ENCODE data around the gene SLC29A1. TPM values are rescaled to one million over a fixed set of nuclear protein-coding genes. Genes with fewer than 3 reads are reported as not detected.

The SLC29A1 gene
- total and polyA plus RNA-seq, 2 donors (not counting 1 experiment from before 2014, with no cell fraction given) = 6.0 to 7.3 TPM

GRCh38 chr6:44228836-44229235, 5.4 kb downstream of the SLC29A1 start:
- intact Hi-C loops (cut with micrococcal nuclease) = no loop called here
- ChIA-PET POLR2A (interaction anchor here (1.3 kb wide), 1 partner anchor 18 kb away, joined by 3 read pairs; the partner anchor contains the start of gene HSP90AB1), CTCF (no interaction called here)
- TF ChIP-seq EZH2 (IDR thresholded peaks at IDR 0.05; ENCODE audit: borderline replicate concordance, insufficient read depth, low read depth, low read length, poor library complexity, severe bottlenecking) (no peak), CTCF (IDR thresholded peaks at IDR 0.05) (no peak)
- DNase-seq (no peak), ATAC-seq (ENCODE audit: low read depth) (no peak)
- peaks cover 9% of the 10 kb centered on the region for H3K4me1 Mint-ChIP-seq
- Histone ChIP-seq H3K36me3 (replicated peaks in 1 of 2; ENCODE audit: control extremely low read depth in 1 of 2, control insufficient read depth in 1 of 2, extremely low read depth in 1 of 2, insufficient read depth in 2 of 2, low read length in 1 of 2) (no peaks in the 10 kb centered on the region), H3K4me1 (ENCODE audit: control insufficient read depth in 2 of 2, insufficient read depth in 2 of 2, low read length in 2 of 2) (peaks cover 7 to 10% of the 10 kb centered on the region in 2 donors), H3K4me3 (ENCODE audit: control extremely low read depth in 1 of 5, extremely low read depth in 1 of 5, insufficient read depth in 1 of 5, low read depth in 2 of 5, low read length in 4 of 5) (no peak overlapping the region), H3K9ac (ENCODE audit: low read length) (no peak overlapping the region), H3K79me2 (ENCODE audit: control insufficient read depth, insufficient read depth, low read length) (peaks cover 5% of the 10 kb centered on the region), H3K9me3 (ENCODE audit: control extremely low read depth in 1 of 3, control insufficient read depth in 2 of 3, insufficient read depth in 1 of 3, low read length in 2 of 3) (no peaks in the 10 kb centered on the region), H4K20me1 (ENCODE audit: control insufficient read depth, insufficient read depth, low read length, poor library complexity, severe bottlenecking) (no peaks in the 10 kb centered on the region), H3K4me2 (replicated peaks; ENCODE audit: low read depth, low read length, poor library complexity, severe bottlenecking) (no peak overlapping the region), H3K27me3 (replicated peaks in 1 of 4; ENCODE audit: control extremely low read depth in 1 of 4, control insufficient read depth in 3 of 4, insufficient read depth in 4 of 4, low read length in 3 of 4) (no peaks in the 10 kb centered on the region), H3K27ac (ENCODE audit: low read length in 2 of 2) (no peak overlapping the region), H2AFZ (ENCODE audit: insufficient read depth, low read depth, low read length, poor library complexity, severe bottlenecking) (no peak overlapping the region)
- no peak overlapping the region for H3K27ac Mint-ChIP-seq
- H3K4me3 Mint-ChIP-seq = no peak overlapping the region
- no peaks in the 10 kb centered on the region for H3K9me3 Mint-ChIP-seq (ENCODE audit: insufficient read depth)
- 98% methylated on average over 4 of the region's 5 CpGs for WGBS (ENCODE audit: insufficient coverage)
- no peaks in the 10 kb centered on the region for H3K27me3 Mint-ChIP-seq

GRCh38 chr6:44229376-44230033, 6.1 kb downstream of the SLC29A1 start:
- H3K27me3 Mint-ChIP-seq = no peaks in the 10 kb centered on the region
- CTCF ChIA-PET = interaction anchor here (0.8 to 1.4 kb wide), 3 partner anchors 11 to 60 kb away, joined by 3 to 6 read pairs (median 3); no protein-coding TSS in a partner anchor
- Histone ChIP-seq H3K36me3 (replicated peaks in 1 of 2; ENCODE audit: control extremely low read depth in 1 of 2, control insufficient read depth in 1 of 2, extremely low read depth in 1 of 2, insufficient read depth in 2 of 2, low read length in 1 of 2) (no peaks in the 10 kb centered on the region), H3K27me3 (replicated peaks in 1 of 4; ENCODE audit: control extremely low read depth in 1 of 4, control insufficient read depth in 3 of 4, insufficient read depth in 4 of 4, low read length in 3 of 4) (no peaks in the 10 kb centered on the region), H2AFZ (ENCODE audit: insufficient read depth, low read depth, low read length, poor library complexity, severe bottlenecking) (no peak overlapping the region), H3K4me1 (ENCODE audit: control insufficient read depth in 2 of 2, insufficient read depth in 2 of 2, low read length in 2 of 2) (peaks cover 1 to 3% of the 10 kb centered on the region in 2 donors), H3K27ac (ENCODE audit: low read length in 2 of 2) (no peak overlapping the region), H3K9me3 (ENCODE audit: control extremely low read depth in 1 of 3, control insufficient read depth in 2 of 3, insufficient read depth in 1 of 3, low read length in 2 of 3) (no peaks in the 10 kb centered on the region), H3K79me2 (ENCODE audit: control insufficient read depth, insufficient read depth, low read length) (peaks cover 5% of the 10 kb centered on the region), H3K9ac (ENCODE audit: low read length) (no peak overlapping the region), H4K20me1 (ENCODE audit: control insufficient read depth, insufficient read depth, low read length, poor library complexity, severe bottlenecking) (no peaks in the 10 kb centered on the region), H3K4me3 (ENCODE audit: control extremely low read depth in 1 of 5, extremely low read depth in 1 of 5, insufficient read depth in 1 of 5, low read depth in 2 of 5, low read length in 4 of 5) (no peak overlapping the region), H3K4me2 (replicated peaks; ENCODE audit: low read depth, low read length, poor library complexity, severe bottlenecking) (no peak overlapping the region)
- DNase-seq = no peak
- ATAC-seq (ENCODE audit: low read depth) = no peak
- peaks cover 2% of the 10 kb centered on the region for H3K4me1 Mint-ChIP-seq
- H3K9me3 Mint-ChIP-seq (ENCODE audit: insufficient read depth) = no peaks in the 10 kb centered on the region
- TF ChIP-seq EZH2 (IDR thresholded peaks at IDR 0.05; ENCODE audit: borderline replicate concordance, insufficient read depth, low read depth, low read length, poor library complexity, severe bottlenecking) (no peak), CTCF (IDR thresholded peaks at IDR 0.05) (no peak)
- POLR2A ChIA-PET = no interaction called here
- H3K27ac Mint-ChIP-seq = no peak overlapping the region
- intact Hi-C loops (cut with micrococcal nuclease) = no loop called here
- WGBS (ENCODE audit: insufficient coverage) = 98% methylated on average over 11 of the region's 11 CpGs
- no peak overlapping the region for H3K4me3 Mint-ChIP-seq
